ENCODE measurements around the gene NSUN7.

The NSUN7 gene

GRCh38 chr4:40820101-40820500, 70.3 kb downstream of the NSUN7 start:
- no peak for DNase-seq (ENCODE audit: low read depth in 2 of 2)

DNA sequence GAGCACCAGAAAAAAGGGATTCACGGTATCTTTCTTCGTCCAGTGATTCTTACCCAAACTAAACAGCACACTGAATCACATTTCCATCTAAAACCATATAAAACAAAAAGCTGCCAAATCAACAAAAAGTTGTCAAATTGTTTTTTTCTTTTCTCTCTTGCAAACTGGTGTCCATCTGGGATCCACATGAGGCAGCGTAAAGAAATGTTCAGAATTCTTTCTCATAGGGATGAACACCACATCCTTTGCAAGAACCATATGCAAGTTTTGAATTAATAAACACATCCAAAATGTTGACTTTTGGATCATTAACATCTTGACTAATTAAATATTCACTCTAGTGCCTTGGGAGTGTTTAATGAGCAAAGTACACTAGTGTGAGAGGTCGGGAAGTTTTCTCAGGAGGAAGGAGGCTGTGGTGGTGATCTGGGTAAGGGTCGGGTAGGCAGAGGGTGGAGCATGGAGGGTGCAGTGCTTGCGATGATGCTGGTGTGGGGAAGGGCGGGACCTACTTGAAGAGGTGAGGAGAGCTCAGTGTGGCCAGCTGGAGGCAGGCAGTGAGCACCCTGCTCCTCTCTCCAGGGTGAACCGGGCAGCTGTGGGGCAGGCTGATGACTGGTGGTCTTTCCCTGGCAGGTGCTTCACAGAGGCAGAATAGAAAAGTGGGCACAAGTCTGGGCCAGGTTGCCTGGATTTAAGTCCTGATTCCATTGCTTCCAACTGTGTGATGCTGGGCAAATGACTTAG, 72.8 kb downstream of the NSUN7 start:
- DNase-seq (ENCODE audit: low read depth in 2 of 2): no peak

DNA sequence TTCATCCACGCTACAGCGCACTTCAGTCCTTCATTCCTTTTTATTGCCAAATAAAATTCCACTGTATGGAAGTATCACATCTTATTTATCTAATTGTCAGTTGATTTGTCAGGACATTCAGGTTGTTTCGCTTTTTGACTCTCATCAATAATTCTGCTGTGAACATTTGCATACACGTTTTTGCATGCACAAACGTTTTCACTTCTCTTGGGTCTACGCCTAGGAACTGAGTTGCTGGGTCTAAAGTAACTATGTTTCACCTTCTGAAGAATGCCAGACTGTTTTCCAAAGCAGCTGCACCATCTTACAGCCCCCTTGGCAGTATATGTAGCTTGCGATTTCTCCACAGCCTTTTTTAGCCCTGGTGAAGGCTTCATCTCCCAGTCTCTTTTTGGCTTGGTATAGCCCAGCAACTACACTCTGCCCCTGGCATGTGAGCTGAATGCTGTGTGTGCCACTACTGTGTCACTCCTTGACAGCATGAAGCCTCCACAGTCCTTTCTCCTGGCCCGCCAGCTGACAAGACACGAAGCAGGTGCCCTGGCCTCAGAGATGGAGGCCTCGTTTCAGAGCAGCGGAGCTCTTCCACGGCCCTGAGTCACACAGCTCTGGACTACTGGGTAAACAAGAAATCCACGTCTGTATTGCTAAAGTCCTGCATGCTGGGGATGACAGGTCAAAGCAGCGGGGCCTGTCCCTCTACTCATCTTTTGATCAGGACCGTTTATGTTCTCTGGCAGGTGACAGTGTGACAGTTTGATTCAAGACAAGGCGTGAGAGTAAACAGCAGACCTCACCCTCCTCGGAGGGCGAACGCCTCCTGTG, 75.5 kb downstream of the NSUN7 start:
- DNase-seq (ENCODE audit: low read depth in 2 of 2): no peak

DNA sequence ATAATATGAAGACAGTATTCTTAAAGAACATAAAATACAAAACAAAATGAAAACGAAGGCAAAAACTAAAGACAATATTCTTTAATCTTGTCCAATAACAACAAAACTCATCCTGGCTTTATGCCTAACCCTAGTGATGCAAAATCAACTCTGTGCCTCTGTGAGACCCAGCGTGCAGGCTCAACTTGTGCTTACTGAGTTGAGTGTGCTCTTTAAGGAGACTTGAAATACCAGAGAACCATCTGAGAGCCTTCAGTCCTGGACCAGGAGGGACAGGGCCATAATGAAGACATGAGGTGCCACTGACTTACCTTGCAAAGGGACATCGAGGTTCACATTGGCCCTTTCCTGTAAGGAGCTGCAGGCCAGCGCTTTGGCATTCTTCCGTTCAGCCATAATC, 77.1 kb downstream of the NSUN7 start:
- DNase-seq (ENCODE audit: low read depth in 2 of 2): no peak

GRCh38 chr4:40827758-40828157, 78.0 kb downstream of the NSUN7 start:
- no peak for DNase-seq (ENCODE audit: low read depth in 2 of 2)

DNA sequence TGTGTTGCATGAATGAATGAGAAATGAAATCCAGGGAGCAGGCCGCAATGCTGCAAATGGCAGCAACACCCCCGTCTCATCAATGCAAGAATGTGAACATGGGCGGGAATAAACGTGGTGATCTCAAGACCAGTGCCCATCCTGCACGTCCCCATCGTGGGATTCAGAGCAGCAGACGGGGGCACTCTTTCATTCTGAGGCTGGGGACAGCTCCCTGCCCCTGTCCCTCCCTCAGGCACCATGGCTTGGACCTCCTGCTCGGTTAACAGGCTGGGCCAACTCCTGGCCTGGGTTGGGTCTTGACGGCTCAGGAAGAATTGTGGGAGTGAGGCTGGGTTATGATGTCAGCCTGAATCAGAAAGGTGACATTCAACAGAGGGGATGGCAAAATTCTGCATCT, 78.9 kb downstream of the NSUN7 start:
- DNase-seq (ENCODE audit: low read depth in 2 of 2): no peak

GRCh38 chr4:40829586-40829985, 79.8 kb downstream of the NSUN7 start:
- no peak for DNase-seq (ENCODE audit: low read depth in 2 of 2)

DNA sequence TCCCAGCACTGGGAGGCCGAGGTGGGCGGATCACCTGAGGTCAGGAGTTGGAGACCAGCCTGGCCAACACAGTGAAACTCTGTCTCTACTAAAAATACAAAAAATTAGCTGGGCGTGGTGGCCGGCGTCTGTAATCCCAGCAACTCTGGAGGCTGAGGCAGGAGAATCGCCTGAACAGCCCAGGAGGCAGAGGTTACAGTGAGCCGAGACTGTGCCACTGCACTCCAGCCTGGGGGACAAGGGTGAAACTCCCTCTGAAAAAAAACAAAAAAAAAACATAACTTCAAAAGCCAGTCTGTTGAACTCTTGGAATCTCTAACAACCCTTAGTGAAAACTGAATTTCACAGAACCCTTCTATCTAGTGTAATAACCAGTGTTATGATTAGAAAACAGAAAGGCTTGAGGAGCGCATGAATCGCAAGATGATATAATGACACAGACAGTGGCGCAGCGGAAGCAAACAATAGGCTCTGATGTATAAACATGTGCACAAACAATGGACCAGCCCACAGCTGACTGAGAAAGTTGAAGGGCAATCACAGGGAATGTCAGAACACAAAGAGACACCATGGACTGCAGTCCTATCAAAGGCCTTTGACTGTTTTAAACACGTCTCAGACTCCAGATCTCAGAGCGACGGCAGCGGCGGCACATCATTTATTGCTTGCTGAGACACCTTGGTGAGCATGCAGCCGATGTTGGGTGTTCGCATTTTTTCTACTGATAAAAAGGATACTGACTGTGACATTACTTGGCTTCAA, 81.6 kb downstream of the NSUN7 start:
- DNase-seq (ENCODE audit: low read depth in 2 of 2): no peak

DNA sequence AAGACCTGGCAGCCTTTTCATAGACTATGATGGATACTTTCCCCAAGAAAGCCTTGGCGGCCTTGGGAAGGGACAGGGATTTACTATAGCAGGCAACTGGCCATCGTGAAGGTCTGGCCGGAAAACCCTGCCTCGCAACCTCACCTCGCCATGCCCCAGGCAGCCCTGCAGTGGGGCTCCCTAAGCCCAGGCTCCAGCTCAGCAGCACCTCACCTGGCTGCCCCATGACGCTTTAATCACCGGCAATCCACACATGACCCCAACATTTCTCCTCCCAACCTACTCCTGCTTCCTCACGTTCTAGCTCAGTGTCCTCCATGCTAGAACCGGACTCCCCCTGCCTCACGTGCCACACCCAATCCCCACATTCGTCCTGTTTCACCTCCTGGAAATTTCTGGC, 82.4 kb downstream of the NSUN7 start:
- DNase-seq (ENCODE audit: low read depth in 2 of 2): no peak

- DNase-seq (ENCODE audit: low read depth in 2 of 2): no peak
Measured at GRCh38 chr4:40833212-40833611, 83.5 kb downstream of the NSUN7 start.

DNA sequence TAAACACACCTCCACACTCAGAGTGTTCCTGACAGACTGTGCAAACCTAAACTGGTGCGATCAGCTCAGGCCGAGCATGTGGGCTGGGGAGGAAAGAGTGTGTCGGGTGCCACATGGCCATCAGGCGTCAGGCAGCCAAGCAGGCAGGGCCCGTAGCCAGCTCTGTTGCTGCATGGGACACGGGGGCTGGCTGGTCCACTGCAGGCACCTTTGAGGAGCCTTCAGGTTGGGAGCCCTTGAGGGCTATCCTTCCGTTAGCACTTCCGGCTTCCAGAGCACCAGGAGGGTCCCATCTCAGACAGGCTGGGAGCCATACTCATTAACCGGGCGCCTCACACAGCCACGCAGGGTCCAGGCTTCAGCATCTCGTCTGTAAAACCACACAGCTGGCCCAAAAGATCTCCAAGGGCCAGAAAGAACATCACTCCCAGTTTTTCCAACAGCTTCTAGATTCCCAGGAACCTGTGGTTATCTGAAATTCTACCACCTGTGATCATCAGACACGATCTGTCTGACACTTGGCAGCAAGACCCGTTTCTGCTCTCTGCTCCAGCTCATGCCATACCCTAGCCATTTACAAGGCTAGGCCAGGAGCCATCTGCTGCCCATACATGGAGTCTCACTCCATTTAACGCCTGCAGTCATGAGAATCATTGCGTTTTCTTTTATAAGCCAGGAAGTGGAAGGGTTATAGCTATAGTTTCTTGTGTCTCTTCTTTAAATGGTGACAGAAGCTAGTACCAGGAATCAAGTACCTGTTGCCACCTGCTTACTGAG, 87.5 kb downstream of the NSUN7 start:
- no peak for DNase-seq (ENCODE audit: low read depth in 2 of 2)

DNA sequence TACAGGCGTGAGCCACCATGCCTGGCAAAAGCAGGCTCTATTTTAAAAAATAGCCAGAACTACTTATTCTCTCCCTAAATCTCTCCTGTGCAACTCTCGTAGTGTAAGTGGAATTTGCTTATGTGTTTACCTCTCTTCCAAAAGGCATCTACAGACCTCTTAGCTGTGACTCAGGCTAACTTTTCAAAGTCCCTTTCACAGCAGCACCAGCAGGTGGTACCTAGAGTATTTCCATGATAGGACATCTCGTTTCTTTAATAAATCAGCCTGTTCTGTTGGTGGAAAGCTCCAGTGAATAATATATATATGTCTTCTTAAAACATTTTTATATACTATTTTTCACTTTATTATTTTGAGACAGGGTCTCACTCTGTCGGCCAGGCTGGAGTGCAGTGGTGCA, 89.0 kb downstream of the NSUN7 start:
- DNase-seq (ENCODE audit: low read depth in 2 of 2): no peak

DNA sequence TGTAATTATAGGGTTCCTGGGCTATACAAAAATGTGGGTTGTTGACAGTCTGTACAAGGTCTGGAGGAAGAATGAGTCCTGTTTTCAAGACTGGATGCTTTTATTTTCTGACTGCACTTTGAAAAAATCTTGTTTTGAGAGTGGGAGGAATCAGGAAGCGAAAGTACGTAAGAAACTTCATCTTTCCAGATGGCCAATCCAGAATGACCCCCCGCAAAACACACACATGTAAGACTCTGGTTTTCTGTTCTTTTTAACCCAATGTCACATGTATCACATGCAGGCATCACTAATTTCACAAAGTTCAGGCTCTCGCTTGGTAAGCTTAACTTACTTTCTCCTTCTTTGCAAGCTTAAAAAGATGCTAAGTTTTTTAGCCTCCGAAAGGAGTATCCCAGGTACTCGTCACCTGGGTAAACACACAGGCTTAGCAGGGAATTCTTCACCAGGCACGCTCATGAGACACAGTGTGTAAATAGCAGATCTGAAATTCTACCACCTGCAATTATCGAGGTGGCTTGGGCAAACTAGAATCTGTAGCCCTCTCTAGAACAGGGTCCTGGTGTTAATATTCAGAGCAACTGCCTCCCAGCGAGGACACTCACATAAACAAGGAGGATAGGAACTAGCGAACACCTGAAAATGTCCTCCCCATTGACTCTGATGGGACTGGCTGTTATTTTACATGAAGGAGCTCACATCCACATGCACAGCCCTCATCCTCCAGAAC, 90.7 kb downstream of the NSUN7 start:
- no peak for DNase-seq (ENCODE audit: low read depth in 2 of 2)

DNA sequence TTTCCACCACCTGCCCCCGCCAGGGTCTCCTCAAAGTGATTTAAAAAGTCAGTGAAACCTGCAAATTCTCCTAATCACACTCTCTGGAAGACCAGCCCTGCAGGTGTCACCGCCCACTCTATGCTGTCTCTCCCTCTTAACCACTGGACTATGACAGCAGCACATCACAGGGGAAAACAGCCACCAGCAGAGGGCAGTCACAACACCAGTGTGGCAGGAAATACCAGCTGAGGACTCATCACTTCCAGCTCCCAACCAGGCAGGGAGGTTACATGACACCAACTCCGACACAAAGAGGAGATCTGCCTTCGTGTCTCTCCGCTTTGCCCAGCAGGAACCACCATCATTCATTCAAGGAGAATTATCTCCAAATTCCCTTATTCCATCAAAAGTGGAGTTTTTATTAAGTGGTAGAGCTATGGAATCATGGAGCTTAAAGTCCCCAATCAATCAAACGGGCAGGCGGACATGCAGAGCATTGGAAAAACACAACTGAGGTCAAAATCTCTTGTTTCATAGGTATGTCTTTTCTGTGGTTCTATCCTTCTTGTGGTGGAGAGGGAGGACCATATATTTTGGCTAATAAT, 91.3 kb downstream of the NSUN7 start:
- peak; percentile 56 to 71 for DNase-seq (ENCODE audit: low read depth in 2 of 2)

DNA sequence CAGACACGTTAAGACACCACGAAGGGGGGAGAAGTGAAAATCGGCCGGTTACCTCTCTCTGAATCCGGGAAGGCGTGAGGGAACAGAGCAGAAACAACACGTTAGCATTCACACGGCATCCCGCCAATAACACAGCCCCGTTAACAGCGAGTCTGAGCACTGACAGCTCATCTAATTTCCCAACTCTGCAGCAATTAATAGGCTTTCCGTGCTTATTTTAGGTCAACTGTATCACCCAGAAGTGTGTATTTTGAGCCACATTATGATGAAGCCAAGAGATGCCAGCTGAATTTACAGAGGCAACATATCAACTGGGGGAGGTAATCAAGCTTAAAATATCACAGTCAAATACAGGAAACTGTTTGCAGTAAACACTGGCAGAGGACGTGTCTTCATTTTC, 92.6 kb downstream of the NSUN7 start:
- no peak for DNase-seq (ENCODE audit: low read depth in 2 of 2)

GRCh38 chr4:40842725-40843423, 93.1 kb downstream of the NSUN7 start:
- DNase-seq (ENCODE audit: low read depth in 2 of 2): no peak

DNA sequence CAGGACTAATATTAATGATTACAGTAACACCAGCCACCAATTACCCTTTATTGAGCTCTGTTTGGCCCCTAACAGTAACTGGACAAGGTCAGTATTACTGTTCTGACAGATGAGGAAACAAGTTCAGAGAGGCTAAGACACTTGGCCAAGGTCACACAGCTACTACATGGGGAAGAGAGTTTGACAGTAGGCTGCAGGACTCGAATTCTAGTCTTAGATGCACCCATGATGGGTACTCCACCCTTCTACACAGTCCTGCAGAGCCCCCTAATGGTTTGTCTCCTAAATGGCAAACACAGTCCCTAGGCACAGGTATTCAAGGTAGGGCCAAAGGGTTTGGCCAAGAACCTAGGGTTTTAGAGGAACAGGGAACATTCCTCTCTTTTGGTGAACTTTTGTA, 93.9 kb downstream of the NSUN7 start:
- peak in 1 of 2 donors; percentile 5 for DNase-seq (ENCODE audit: low read depth in 2 of 2)

DNA sequence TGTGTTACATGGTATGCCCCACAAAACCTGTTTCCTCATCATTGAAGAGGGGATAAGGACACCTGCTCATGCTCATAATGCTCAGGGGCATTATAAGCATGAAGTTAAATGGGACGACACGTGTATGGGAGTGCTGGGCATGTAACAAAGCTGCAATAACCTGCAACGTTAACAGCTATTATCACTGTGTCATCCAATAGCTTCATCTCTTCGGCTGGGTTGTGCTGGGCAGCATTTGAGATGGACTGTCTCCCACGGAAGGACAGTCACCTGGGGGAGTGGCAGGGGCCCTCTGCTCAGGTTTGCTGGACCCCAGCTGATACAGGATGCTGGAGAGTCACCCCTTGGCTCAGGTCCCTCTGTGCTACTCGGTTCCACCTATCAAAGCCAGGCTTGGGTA, 94.5 kb downstream of the NSUN7 start:
- no peak for DNase-seq (ENCODE audit: low read depth in 2 of 2)

- DNase-seq (ENCODE audit: low read depth in 2 of 2): no peak
Measured at GRCh38 chr4:40845154-40845835, 95.5 kb downstream of the NSUN7 start.

Data from stimulated activated CD4-positive, alpha-beta T cell treated with anti-CD3 and anti-CD28 coated beads, Interleukin-1b, Interleukin-23, amount 100 ng/mL, for 4 hours (primary cell).